ENCODE measurements around the gene PMP22. TPM values are rescaled to one million over a fixed set of nuclear protein-coding genes. Genes with fewer than 3 reads are reported as not detected.

The PMP22 gene
- total RNA-seq (100 to 1,000 TPM; 113 to 163 TPM), polyA plus RNA-seq (100 to 1,000 TPM in 1 of 2 donors, 10 to 100 TPM in 1; 78.1 to 168 TPM)
- long read RNA-seq, donor 1, transcript PMP22-203 (5 exons, 1,817 nt) = major isoform, 70 of 94 reads
- long read RNA-seq, donor 1, partial matches to known transcripts = 18 of 94 reads
- long read RNA-seq, donor 1, other reads (novel, unspliced or antisense) = 0 of 94 reads
- long read RNA-seq, donor 2, transcript PMP22-203 (5 exons, 1,817 nt) = major isoform, 26 of 28 reads
- long read RNA-seq, donor 2, partial matches to known transcripts = 0 of 28 reads
- long read RNA-seq, donor 2, other reads (novel, unspliced or antisense) = 0 of 28 reads
- long read RNA-seq, donor 3, transcript PMP22-203 (5 exons, 1,817 nt) = major isoform, 35 of 45 reads
- long read RNA-seq, donor 3, partial matches to known transcripts = 8 of 45 reads
- long read RNA-seq, donor 3, other reads (novel, unspliced or antisense) = 0 of 45 reads
- long read RNA-seq, donor 4, transcript PMP22-203 (5 exons, 1,817 nt) = major isoform, 34 of 50 reads
- long read RNA-seq, donor 4, partial matches to known transcripts = 12 of 50 reads
- long read RNA-seq, donor 4, other reads (novel, unspliced or antisense) = 0 of 50 reads
- long read RNA-seq, donor 5, transcript PMP22-203 (5 exons, 1,817 nt) = major isoform, 81 of 99 reads
- long read RNA-seq, donor 5, partial matches to known transcripts = 14 of 99 reads
- long read RNA-seq, donor 5, other reads (novel, unspliced or antisense) = 0 of 99 reads

DNA sequence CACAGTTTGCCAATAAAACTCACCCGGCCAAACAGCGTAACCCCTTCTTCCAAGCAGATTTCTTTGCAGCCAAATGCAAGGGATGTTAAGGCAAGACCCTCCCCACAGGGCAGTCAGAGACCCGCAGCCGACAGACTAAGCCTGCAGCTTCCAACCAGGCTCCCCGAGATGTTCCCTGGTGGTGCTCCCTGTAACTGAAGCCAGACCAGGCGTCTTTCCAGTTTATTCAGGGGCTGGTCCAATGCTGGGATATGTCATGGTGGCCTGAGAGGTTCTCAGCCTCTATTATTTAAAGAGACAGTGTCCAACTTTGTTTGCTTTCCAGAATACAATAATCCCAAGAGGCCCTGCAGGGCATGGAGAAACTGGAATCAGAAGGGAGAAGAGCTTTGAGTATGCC lies at the start of gene PMP22:
Gene PMP22 (minus strand): TSS at position 196 of the 400 bp plus-strand sequence. CDS start 4,599 bp downstream, outside the sequence.
- 77 to 81% methylated on average over 6 of the region's 6 CpGs for WGBS, 2 donors
- peaks cover 0 to 22% (median 7%) of the 10 kb centered on the region in 5 donors for H3K4me1 ChIP-seq (ENCODE audit: control insufficient read depth in 5 of 5, insufficient read depth in 5 of 5, low read length in 5 of 5)
- H3K27me3 ChIP-seq (ENCODE audit: control insufficient read depth in 3 of 3, insufficient read depth in 3 of 3, low read length in 2 of 3) = peaks cover 0 to 6% (median 3%) of the 10 kb centered on the region in 3 donors
- no peak within 1 kb of the TSS for H3K9ac ChIP-seq (ENCODE audit: insufficient read depth in 1 of 2, low read length in 2 of 2)
- TF ChIP-seq, protein P1, sequence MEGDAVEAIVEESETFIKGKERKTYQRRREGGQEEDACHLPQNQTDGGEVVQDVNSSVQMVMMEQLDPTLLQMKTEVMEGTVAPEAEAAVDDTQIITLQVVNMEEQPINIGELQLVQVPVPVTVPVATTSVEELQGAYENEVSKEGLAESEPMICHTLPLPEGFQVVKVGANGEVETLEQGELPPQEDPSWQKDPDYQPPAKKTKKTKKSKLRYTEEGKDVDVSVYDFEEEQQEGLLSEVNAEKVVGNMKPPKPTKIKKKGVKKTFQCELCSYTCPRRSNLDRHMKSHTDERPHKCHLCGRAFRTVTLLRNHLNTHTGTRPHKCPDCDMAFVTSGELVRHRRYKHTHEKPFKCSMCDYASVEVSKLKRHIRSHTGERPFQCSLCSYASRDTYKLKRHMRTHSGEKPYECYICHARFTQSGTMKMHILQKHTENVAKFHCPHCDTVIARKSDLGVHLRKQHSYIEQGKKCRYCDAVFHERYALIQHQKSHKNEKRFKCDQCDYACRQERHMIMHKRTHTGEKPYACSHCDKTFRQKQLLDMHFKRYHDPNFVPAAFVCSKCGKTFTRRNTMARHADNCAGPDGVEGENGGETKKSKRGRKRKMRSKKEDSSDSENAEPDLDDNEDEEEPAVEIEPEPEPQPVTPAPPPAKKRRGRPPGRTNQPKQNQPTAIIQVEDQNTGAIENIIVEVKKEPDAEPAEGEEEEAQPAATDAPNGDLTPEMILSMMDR (IDR thresholded peaks at IDR 0.05; ENCODE audit: control extremely low read depth, extremely low read depth) = no peak
- H3K27ac ChIP-seq (ENCODE audit: low read depth in 1 of 2, low read length in 1 of 2) = peak within 1 kb of the TSS; percentile 0 to 30
- peak in 2 of 3 donors; percentile 40 to 59 for DNase-seq
- H3K4me3 ChIP-seq = peak within 1 kb of the TSS; percentile 16
- no peaks in the 10 kb centered on the region for H3K9me3 ChIP-seq (ENCODE audit: control insufficient read depth in 4 of 4, insufficient read depth in 3 of 4, low read length in 3 of 4)
- ATAC-seq (ENCODE audit: insufficient read depth, low FRiP score) = no peak
- peaks cover 0 to 5% (median 0%) of the 10 kb centered on the region in 4 donors for H3K36me3 ChIP-seq (ENCODE audit: control insufficient read depth in 4 of 4, insufficient read depth in 4 of 4, low read length in 4 of 4)

DNA sequence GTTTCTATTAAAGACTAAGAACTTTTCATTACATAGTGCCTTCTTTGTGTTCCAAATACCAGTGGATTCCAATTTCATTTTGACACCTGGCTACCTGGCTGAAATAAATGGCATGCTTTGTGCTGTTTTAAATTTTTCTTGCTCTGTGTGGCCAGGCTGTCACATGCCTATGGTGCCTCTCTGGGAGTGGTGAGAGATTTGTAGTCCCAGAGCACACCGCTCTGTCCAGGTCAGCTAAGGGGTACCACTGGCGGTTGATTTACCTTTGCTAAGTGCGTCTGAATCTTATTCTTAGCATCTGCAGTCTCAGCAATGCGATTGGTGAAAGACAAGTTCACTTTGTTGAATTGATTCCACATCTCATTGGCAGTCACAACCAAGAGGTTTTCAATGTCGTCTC lies 46.9 kb upstream of the PMP22 start:
- Histone ChIP-seq H3K27me3 (ENCODE audit: control insufficient read depth in 3 of 3, insufficient read depth in 3 of 3, low read length in 2 of 3) (no peaks in the 10 kb centered on the region), H3K27ac (ENCODE audit: low read depth in 1 of 2, low read length in 1 of 2) (no peak overlapping the region), H3K4me1 (ENCODE audit: control insufficient read depth in 5 of 5, insufficient read depth in 5 of 5, low read length in 5 of 5) (peaks cover 0 to 31% (median 13%) of the 10 kb centered on the region in 5 donors), H3K4me3 (no peak overlapping the region), H3K9me3 (ENCODE audit: control insufficient read depth in 4 of 4, insufficient read depth in 3 of 4, low read length in 3 of 4) (no peaks in the 10 kb centered on the region), H3K36me3 (ENCODE audit: control insufficient read depth in 4 of 4, insufficient read depth in 4 of 4, low read length in 4 of 4) (no peaks in the 10 kb centered on the region), H3K9ac (ENCODE audit: insufficient read depth in 1 of 2, low read length in 2 of 2) (no peak overlapping the region)
- DNase-seq (no peak), ATAC-seq (ENCODE audit: insufficient read depth, low FRiP score) (no peak)
- TF ChIP-seq, protein P1 (IDR thresholded peaks at IDR 0.05; ENCODE audit: control extremely low read depth, extremely low read depth) = no peak
- WGBS, 2 donors = 92 to 95% methylated on average over 5 of the region's 5 CpGs

DNA sequence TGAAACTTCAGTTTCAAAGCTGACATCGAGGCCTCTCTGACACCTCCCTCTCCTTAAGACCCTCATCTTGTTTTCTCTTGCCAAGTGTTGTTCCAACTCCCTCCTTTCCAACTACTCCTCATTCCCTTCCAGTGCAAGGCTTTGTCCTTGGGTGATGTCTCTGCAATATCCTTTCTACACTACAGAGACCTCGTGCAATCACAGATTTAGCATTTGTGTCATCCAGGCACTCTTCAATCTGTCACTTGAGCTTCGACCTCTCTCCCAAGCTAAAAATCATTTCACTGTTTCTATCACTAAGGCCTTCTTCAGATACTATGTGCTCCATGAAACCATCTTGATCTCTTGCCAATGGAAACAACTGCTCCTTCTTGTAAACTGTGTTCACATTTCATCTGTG lies 44.7 kb upstream of the PMP22 start:
- peak in 2 of 3 donors; percentile 48 to 75 for DNase-seq
- Histone ChIP-seq H3K9ac (ENCODE audit: insufficient read depth in 1 of 2, low read length in 2 of 2) (no peak overlapping the region), H3K36me3 (ENCODE audit: control insufficient read depth in 4 of 4, insufficient read depth in 4 of 4, low read length in 4 of 4) (no peaks in the 10 kb centered on the region), H3K27me3 (ENCODE audit: control insufficient read depth in 3 of 3, insufficient read depth in 3 of 3, low read length in 2 of 3) (no peaks in the 10 kb centered on the region), H3K9me3 (ENCODE audit: control insufficient read depth in 4 of 4, insufficient read depth in 3 of 4, low read length in 3 of 4) (no peaks in the 10 kb centered on the region), H3K4me1 (ENCODE audit: control insufficient read depth in 5 of 5, insufficient read depth in 5 of 5, low read length in 5 of 5) (peaks cover 0 to 50% (median 22%) of the 10 kb centered on the region in 5 donors), H3K4me3 (no peak overlapping the region), H3K27ac (ENCODE audit: low read depth in 1 of 2, low read length in 1 of 2) (no peak overlapping the region)
- WGBS, 2 donors = 67 to 82% methylated on average over 3 of the region's 3 CpGs
- TF ChIP-seq, protein P1 (IDR thresholded peaks at IDR 0.05; ENCODE audit: control extremely low read depth, extremely low read depth) = no peak
- no peak for ATAC-seq (ENCODE audit: insufficient read depth, low FRiP score)

Data from lung (tissue), 16 donors.